Neural progenitor cell (in vitro differentiated cells): ENCODE data around the gene ITPK1.

Source experiments
- CTCF ChIP-seq: fragments of 200-600 bp; sonication (generic); IDR thresholded peaks from 2 replicates; pipeline ENCODE4 v1.5.1; 2017; ENCODE audit warnings: antibody characterized with exemption, mild to moderate bottlenecking
- EZH2 ChIP-seq: fragments of 200-600 bp; sonication (generic); IDR thresholded peaks from 2 replicates; pipeline ENCODE4 v1.6.1; 2017; ENCODE audit warnings: antibody characterized with exemption, mild to moderate bottlenecking, moderate library complexity
- EZH2phosphoT487 ChIP-seq: fragments of 200-600 bp; sonication (generic); IDR thresholded peaks from 2 replicates; pipeline ENCODE4 v1.6.1; 2017; ENCODE audit warnings: antibody characterized with exemption

GRCh38 chr14:93091666-93092065 is 24.1 kb downstream of the ITPK1 start:
- TF ChIP-seq CTCF (no peak), EZH2 (no peak), EZH2phosphoT487 (no peak)
